Fibroblast of lung (primary cell): ENCODE data around the gene SERTAD3.
"Not testable (repeated sequence)": the region's sequence is repeated elsewhere in the genome, so short reads cannot be mapped to it uniquely, and the experiment has no call there.

Experiments
- EZH2 ChIP-seq: IDR thresholded peaks from 2 replicates; pipeline ENCODE4 v1.5.1; 2012; ENCODE audit warnings: low read length, control low read depth, mild to moderate bottlenecking; ENCODE audit errors: missing control alignments
- TF ChIP-seq, protein P1 (sequence below), 2 donors: IDR thresholded peaks in 1 of 2; conservative IDR thresholded peaks in 1 of 2; 1 replicate in 1 of 2; 2 replicates in 1 of 2; pipeline ENCODE4 v1.5.1; 2011 to 2012; ENCODE audit warnings: low read length in 2 of 2, control low read depth in 1 of 2, inconsistent platforms in 1 of 2, low read depth in 1 of 2, mild to moderate bottlenecking in 1 of 2

DNA sequence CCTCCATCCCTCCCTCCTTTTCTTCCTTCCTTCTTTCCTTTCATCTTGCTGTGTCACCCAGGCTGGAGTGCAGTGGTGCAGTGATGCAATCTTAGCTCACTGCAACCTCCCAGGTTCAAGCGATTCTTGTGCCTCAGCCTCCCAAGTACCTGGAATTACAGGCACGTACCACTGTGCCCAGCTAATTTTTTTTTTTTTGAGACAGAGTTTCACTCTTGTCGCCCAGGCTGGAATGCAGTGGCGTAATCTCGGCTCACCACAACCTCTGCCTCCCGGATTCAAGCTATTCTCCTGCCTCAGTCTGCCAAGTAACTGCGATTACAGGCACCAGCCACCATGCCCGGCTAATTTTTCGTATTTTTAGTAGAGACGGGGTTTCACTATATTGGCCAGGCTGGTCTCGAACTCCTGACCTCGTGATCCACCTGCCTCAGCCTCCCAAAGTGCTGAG lies 19.5 kb upstream of the SERTAD3 start:
- TF ChIP-seq, protein P1, sequence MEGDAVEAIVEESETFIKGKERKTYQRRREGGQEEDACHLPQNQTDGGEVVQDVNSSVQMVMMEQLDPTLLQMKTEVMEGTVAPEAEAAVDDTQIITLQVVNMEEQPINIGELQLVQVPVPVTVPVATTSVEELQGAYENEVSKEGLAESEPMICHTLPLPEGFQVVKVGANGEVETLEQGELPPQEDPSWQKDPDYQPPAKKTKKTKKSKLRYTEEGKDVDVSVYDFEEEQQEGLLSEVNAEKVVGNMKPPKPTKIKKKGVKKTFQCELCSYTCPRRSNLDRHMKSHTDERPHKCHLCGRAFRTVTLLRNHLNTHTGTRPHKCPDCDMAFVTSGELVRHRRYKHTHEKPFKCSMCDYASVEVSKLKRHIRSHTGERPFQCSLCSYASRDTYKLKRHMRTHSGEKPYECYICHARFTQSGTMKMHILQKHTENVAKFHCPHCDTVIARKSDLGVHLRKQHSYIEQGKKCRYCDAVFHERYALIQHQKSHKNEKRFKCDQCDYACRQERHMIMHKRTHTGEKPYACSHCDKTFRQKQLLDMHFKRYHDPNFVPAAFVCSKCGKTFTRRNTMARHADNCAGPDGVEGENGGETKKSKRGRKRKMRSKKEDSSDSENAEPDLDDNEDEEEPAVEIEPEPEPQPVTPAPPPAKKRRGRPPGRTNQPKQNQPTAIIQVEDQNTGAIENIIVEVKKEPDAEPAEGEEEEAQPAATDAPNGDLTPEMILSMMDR (conservative IDR thresholded peaks at IDR 0.05 in 1 of 2, IDR thresholded peaks at IDR 0.05 in 1 of 2; ENCODE audit: low read depth in 1 of 2, low read length in 2 of 2), result not testable (repeated sequence)
- not testable (repeated sequence) for TF ChIP-seq EZH2
